ENCODE data around the gene RIC3.

The RIC3 gene

DNA sequence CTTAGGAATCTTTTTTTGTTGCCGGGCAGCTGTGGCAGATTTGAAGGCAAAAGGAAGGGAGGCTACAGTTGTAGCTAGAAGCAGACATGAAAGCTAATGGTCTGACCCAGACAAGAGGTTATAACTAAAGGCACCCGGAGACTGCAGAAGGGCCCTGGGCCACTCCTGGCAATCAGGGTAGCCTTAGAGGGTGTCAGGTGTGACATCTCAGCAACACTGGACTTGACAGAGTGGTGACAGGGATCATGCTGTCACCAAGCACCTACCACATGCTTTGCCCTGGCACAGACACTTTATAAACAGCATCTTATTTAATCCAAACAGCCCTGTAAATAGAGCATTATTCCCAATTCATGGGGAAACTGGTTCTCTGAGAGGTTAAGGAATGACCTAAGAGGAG, 62.1 kb downstream of the RIC3 start:
- in situ Hi-C loops (cut with HindIII; ENCODE audit: low sequenced_read_pairs) = loop anchor here (10.0 kb wide), 1 partner anchor 102 kb away; no protein-coding TSS in a partner anchor

DNA sequence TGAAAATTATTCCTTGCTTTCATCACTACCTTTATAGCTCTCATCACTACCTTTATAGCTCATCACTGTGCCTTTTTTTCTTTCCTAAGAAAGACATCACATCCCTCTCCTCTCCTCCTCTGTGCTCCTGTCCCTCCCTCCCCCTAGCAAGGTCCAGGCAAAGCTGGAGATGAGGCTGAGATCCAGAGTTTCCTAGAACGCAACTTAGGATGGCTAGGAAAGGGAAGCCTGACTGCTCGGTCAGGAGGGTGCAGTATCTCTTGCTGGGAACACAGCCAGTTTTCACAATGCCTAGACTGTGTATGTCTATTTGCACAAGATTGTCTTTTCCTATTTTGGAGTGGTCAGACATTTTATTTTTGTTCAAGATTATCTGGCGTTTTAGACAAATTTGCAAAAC, 63.2 kb downstream of the RIC3 start:
- in situ Hi-C loops (cut with HindIII; ENCODE audit: low sequenced_read_pairs) = loop anchor here (10.0 kb wide), 1 partner anchor 101 kb away; no protein-coding TSS in a partner anchor

DNA sequence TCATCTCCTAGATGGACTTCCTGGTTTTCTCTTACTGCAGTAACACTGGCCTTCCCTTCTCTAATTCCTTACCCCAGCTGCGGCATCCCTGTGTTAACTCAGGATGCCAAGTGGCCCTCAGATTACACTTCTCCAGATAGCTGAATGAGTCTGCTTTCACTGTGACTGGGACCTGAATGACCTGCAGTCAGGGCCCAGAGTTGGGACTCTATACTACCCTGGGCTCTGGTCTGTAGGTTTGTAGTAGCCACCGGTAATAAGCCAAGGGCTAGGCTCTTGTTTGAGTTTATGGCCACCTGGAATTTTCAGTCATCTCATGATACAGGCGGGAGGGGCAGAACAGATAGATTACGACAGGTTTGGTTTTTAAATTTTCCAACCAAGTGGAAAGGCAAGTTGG, 63.7 kb downstream of the RIC3 start:
- in situ Hi-C loops (cut with HindIII; ENCODE audit: low sequenced_read_pairs) = loop anchor here (10.0 kb wide), 1 partner anchor 100 kb away; no protein-coding TSS in a partner anchor

DNA sequence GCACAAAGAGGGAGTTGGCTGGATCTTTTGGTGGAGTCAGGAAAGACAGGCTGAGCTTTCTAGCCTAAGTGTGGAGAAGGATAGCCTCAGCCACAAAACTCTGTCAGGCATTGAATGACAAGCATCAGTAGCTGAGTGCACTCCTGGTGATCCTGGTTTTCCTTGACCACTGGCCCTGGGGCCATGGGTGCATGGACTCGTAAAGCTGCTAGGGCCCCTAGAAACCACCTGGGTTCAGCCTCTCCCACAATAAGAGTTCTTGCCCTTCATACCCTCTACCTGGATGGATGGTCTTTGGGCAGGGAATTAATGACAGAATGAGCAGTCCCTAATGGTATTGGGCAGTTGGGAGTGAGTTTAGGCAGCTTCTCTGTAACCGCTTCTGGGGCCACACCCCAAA, 64.9 kb downstream of the RIC3 start:
- in situ Hi-C loops (cut with HindIII; ENCODE audit: low sequenced_read_pairs) = loop anchor here (10.0 kb wide), 1 partner anchor 99 kb away; no protein-coding TSS in a partner anchor

DNA sequence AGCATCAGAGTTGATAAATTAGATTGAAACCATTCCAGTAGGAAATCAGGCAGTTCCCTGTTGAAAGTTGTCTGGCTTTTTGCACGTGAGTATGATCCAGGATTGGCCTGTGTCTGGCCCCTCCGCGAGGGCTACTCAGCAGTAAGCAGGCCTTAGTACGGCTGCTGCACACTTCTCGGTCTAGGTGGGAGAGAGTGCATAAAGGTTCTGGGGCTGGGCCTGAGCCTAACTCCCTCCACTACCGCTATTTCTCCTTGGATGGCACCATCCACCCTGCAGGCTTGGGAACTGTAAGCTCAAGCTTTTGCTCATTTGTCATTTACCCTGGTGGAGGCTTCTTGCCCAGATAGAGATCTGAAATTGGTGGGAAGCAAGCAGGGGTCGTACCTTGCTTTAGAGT, 65.9 kb downstream of the RIC3 start:
- in situ Hi-C loops (cut with HindIII; ENCODE audit: low sequenced_read_pairs) = loop anchor here (10.0 kb wide), 1 partner anchor 98 kb away; no protein-coding TSS in a partner anchor

DNA sequence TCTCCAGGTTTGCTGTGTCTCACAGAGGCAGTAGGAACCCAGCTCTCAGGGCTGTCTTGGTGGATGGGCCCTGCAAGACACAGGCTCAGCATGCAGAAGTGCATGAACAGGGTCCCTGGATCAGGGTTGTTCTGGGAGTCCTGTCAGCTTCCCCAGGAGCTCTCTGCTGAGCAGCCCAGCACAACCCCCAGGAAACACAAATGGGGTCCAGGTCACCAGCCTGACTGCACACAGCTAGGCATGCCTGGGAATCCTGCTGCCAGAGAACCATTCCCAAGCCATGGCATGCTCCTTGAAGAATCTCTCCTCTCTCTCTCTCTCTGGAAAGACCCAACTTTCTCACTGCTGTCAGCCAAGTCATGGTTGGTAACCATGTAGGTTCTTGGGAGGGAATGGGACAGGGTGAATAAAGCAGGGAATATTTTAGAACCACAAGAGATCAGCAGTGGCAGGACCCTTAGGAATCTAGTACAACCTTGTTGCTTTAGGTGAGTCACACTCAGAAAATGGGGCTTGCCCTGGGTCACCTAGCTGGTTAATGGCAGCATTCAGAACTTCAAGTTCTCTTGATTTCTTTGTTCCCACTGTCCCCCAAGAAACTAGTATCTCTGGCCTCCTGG, 66.4 kb downstream of the RIC3 start:
- in situ Hi-C loops (cut with HindIII; ENCODE audit: low sequenced_read_pairs) = loop anchor here (10.0 kb wide), 1 partner anchor 98 kb away; no protein-coding TSS in a partner anchor

DNA sequence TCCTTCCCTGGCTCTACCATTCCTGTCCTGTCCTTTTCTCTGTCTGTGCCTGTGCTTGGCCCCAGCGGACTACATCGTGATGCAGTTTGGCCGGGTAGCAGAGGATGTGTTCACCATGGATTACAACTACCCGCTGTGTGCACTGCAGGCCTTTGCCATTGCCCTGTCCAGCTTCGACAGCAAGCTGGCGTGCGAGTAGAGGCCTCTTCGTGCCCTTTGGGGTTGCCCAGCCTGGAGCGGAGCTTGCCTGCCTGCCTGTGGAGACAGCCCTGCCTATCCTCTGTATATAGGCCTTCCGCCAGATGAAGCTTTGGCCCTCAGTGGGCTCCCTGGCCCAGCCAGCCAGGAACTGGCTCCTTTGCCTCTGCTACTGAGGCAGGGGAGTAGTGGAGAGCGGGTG, 67.4 kb downstream of the RIC3 start:
- in situ Hi-C loops (cut with HindIII; ENCODE audit: low sequenced_read_pairs) = loop anchor here (10.0 kb wide), 1 partner anchor 97 kb away; no protein-coding TSS in a partner anchor

DNA sequence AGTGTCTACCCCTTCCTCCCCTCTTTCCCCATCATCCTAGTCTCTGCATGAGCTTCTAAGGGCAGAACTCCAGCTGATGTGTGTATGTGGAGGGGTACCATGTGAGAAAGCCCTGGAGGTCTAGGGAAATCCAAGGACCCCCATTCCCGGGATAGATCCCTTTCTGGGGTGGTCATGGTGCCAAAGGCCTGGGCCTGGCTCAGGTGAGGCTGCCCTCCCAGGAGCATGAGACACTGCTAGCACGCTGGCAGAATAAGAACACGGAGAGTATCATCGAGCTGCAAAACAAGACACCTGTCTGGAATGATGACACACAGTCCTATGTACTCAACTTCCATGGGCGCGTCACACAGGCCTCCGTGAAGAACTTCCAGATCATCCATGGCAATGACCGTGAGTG, 68.2 kb downstream of the RIC3 start:
- in situ Hi-C loops (cut with HindIII; ENCODE audit: low sequenced_read_pairs) = loop anchor here (10.0 kb wide), 1 partner anchor 96 kb away; no protein-coding TSS in a partner anchor

DNA sequence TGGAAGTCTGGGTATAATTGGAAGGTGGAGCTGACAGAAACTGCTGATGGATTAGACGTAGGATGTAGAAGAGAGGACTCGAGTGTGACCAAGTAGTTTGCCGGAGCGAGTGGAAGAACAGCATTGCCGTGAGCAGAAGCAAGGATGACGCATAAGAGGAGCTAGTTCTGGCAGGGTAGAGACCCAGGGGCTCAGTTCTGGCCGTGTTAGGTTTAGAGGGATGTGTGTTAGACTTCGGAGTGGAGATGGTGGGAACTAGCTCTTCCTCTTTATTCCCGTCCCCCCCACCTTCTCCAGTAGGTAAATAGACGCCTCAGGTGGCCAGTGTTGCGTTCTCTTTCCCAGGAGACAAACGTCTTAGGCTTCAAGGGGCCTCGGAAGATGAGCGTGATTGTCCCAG, 68.7 kb downstream of the RIC3 start:
- in situ Hi-C loops (cut with HindIII; ENCODE audit: low sequenced_read_pairs) = loop anchor here (10.0 kb wide), 1 partner anchor 95 kb away; no protein-coding TSS in a partner anchor

DNA sequence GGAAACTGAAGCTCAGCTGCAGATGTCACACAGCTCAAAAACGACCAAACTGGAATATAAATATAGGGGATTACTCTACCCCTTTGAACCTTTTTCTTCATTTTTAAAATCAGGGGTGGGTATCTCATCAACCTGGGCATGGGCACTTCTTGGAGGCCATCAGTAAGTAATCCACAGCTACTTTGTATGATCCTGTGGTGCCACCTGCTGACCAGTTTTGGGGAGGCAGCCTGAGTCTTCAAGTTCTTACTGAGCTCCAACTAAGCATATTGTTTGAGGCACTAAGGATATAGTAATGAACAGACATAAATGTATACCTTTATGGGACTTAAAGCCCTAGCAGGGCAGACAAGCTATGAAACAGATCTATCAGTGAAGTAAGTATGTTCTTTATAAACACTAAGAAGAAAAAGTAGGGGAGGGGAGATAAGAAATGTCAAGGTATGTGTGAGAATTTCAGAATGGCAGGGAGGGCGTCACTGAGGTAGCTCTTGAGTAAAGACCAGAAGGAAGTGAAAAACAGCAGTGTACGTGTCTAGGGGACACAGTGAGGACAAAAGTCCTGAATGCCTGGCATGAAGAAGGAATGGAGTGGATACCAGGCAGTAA, 69.4 kb downstream of the RIC3 start:
- in situ Hi-C loops (cut with HindIII; ENCODE audit: low sequenced_read_pairs) = no loop called here

DNA sequence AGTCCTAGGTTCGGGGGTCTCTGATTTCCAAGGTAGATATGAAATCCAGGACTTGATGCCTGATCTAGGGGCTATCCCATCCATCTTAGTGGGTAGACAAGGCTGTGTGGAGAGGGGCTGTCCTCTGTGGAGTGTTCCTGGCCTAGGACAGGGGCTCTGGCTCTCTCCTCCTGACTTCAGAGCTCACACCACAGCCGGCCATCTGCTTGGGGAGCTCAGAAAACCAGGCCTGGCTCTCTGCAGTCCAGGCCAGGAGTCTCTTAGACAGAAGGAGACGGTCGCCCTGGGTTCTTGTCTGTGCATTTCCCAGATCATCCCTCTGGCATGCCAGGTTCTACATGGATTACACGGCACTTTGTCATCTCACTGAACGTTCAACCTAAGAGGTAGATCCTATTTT, 69.9 kb downstream of the RIC3 start:
- in situ Hi-C loops (cut with HindIII; ENCODE audit: low sequenced_read_pairs) = no loop called here

DNA sequence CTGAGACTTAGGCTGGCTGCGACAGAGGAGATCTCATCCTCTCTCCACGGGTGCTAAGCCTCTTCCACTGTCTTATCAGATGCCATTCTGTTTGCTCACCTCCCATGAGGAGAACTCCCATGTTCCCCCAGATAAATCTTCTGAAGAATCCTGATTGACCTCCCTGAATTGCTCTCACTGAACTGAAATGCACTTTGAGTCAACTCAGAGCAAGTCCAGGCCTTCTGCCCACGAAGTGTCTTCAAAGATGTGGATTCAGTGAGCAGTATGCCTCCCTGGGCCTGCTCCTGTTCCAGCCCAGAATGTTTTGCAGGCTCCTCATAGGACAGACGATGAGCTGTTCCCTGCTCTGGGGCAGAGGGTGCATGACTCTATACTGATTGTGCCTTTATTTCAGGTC, 70.5 kb downstream of the RIC3 start:
- in situ Hi-C loops (cut with HindIII; ENCODE audit: low sequenced_read_pairs) = no loop called here

DNA sequence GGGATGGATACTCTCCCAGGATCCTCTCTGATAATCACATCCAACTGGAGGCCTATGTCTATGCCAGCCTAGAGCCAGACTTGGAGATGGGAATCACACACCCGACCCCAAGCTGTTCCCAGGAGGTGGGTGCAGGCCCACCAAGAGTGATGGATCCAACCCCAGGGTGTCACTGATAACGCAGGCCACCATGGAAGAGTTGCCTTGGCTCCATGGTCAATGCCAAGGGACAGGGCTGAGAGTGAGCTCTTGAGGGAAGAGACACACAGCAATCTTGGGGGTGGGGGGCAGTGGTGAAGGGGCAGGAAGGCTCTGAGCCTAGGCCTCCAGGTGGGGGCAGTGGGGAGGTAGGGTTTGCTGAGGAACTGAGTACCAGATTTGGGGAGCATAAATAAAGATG, 70.9 kb downstream of the RIC3 start:
- in situ Hi-C loops (cut with HindIII; ENCODE audit: low sequenced_read_pairs) = no loop called here

DNA sequence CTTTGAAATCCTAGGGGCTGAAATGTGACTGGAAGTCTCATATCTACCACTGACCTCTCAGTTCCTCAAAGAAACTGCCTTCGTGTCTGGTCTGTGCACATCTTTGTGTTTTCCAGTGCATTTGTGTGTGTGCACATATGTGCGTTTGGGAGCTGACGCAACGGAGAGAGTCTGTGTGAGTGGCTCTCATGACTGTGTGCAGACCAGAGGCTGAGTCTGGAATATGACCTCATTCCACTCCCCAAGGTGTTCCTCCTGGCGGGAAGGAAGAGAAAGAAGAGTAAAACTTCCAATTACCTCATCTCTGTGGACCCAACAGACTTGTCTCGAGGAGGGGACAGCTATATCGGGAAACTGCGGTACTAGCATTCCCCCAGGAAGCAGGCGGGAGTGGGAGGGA, 71.4 kb downstream of the RIC3 start:
- in situ Hi-C loops (cut with HindIII; ENCODE audit: low sequenced_read_pairs) = no loop called here

DNA sequence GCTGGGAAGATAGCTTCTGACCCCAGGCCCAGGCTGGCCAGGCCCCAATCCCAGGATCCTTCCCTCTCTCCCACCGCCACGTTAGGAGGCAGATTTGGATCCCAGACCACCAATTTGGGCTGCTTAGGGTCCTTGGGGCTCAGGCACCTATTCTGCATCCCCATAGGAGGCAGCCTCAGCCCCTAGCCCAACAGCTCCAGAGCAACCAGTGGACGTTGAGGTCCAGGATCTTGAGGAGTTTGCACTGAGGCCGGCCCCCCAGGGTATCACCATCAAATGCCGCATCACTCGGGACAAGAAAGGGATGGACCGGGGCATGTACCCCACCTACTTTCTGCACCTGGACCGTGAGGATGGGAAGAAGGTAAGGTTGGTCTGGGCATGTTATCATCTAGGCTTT, 71.8 kb downstream of the RIC3 start:
- in situ Hi-C loops (cut with HindIII; ENCODE audit: low sequenced_read_pairs) = no loop called here

DNA sequence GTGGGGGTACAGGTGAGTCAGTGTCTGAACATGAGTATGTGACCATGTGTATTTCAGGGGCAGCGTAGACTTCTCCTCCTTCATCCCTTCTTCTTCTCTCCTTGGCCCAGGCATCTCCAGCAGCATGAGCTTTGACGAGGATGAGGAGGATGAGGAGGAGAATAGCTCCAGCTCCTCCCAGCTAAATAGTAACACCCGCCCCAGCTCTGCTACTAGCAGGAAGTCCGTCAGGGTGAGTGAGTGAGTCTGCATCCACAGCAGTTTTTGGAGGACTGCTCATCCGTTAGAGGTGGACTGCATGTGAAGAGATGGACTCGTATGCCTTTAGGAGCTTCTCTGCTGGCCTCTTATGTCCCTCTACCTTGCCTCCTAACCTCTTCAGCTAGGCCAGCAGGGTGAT, 72.2 kb downstream of the RIC3 start:
- in situ Hi-C loops (cut with HindIII; ENCODE audit: low sequenced_read_pairs) = no loop called here

DNA sequence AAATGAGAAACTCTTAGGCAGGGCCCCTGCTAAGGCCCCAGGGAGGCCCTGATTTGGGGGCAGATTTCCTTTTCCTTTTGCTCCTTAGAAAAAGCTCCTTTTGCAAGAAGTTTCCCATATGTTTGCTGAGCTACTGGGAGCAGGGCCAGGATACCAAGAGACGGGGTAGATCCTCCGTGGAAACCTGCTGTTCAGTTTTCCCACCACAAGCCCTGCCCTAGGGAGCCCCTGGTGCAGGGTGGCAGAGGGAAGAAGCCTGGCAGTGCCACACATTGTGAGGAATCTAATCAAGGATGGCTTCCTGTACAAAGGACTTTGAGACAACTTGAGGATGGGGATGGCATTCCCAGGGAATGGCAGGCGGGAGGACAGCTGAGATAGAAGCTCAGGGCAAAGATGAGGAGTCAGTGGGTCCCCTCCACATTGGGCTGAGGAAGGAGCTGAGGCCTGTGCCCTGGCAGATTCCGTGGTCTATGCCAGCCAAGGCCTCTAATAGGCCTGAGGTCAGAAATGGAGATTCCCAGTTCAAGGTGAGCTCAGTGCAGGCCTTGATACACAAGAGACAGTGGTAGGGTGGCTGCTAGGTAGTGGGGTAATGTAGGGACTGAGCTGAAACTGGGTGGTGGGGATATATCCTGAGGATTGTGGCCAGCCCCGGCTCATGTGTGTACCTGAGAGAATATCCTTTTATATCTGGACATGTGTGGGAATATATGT, 72.9 kb downstream of the RIC3 start:
- in situ Hi-C loops (cut with HindIII; ENCODE audit: low sequenced_read_pairs) = no loop called here

DNA sequence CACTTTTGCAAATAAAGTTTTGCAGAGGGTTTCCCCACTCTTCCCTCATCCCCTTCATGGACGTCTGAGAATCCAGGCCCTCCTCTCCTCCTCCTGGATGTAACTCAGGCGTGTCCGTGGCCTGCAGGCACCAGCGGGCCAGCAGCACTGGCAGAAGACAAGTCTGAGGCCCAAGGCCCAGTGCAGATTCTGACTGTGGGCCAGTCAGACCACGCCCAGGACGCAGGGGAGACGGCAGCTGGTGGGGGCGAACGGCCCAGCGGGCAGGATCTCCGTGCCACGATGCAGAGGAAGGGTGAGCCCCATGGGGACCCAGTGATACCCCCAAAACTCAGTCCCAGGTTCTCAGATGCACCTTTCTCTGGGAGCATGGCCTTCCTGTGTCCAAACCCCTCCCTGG, 73.5 kb downstream of the RIC3 start:
- in situ Hi-C loops (cut with HindIII; ENCODE audit: low sequenced_read_pairs) = no loop called here

DNA sequence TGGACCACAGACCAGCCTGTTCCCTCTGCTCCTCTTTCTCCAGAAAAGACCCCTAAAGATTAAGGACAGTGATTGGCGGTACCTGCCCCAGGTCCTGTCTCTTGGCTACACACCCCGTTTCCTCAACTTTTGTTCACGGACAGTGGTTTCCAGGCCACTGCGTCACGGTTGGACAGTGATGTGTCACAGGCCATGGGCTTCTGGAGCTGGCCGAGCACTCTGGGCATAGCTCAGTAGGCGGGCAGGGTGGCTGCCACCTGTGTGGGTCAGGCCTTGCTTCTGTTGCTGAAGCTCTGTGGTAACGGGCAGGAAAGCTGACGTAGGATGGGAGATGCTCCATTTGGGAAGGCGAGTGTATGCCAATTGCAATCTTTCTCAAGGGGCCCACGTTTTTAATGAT, 74.2 kb downstream of the RIC3 start:
- in situ Hi-C loops (cut with HindIII; ENCODE audit: low sequenced_read_pairs) = no loop called here

DNA sequence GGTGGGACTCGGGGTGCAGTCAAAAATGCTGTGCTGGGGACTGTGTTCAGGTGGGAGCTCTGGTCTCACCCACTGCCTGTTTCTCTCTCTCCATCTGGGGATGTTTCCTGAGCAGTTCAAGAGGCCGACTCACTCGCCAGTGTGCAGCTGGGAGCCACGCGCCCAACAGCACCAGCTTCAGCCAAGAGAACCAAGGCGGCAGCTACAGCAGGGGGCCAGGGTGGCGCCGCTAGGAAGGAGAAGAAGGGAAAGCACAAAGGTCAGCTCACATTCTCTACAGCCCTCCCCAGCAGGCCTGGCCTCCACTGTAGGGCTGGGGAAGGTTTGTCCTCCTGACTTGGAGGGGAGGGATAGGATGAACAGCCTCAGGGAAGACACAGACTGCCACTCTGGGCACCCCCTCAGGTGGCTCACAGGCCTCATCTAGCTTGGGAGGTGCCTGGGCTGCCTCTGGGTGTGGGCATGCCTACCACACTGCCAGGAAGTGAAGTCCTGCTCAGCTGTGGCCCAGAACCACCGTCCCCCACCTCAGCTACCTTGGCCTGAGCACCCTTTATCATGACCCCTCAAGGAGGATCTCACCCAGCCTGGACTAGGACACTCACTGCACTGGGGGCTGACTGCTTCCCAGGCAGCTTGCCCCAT, 74.8 kb downstream of the RIC3 start:
- in situ Hi-C loops (cut with HindIII; ENCODE audit: low sequenced_read_pairs) = no loop called here

Measured in DLD1 (cell line).